Femur (tissue), 1 donor: Measurements from ENCODE around the gene MFSD1.

ENCODE experiments used
- DNase-seq: peaks from one replicate; pipeline ENCODE4 v3.0.0-alpha.2; 2017

MFSD1 gene, protein sequence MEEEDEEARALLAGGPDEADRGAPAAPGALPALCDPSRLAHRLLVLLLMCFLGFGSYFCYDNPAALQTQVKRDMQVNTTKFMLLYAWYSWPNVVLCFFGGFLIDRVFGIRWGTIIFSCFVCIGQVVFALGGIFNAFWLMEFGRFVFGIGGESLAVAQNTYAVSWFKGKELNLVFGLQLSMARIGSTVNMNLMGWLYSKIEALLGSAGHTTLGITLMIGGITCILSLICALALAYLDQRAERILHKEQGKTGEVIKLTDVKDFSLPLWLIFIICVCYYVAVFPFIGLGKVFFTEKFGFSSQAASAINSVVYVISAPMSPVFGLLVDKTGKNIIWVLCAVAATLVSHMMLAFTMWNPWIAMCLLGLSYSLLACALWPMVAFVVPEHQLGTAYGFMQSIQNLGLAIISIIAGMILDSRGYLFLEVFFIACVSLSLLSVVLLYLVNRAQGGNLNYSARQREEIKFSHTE

GRCh38 chr3:158801696-158802408 lies at the start of gene MFSD1:
TSS of gene MFSD1 (plus strand) at chr3:158802054. CDS start at chr3:158802153, 99 bp downstream.
- peak; percentile 96 for DNase-seq

DNA sequence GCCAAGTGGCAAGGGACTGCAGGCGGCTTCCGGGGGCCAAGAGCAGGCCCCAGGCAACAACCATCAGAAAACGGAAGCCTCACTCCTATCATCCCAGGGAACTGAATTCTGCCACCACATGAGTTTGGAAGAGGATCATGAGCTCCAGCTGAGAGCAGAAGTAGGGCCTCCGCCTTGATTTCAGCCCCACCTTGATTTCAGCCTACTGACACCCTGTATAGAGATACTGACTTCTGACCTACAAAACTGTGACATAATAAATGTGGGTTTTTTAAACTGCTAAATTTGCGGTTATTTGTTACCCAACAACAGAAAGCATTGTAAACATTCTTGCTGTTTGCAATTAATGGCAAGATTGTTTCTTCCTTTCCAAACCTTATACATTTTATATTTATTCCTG lies 48.0 kb upstream of the MFSD1 start:
- no peak for DNase-seq

DNA sequence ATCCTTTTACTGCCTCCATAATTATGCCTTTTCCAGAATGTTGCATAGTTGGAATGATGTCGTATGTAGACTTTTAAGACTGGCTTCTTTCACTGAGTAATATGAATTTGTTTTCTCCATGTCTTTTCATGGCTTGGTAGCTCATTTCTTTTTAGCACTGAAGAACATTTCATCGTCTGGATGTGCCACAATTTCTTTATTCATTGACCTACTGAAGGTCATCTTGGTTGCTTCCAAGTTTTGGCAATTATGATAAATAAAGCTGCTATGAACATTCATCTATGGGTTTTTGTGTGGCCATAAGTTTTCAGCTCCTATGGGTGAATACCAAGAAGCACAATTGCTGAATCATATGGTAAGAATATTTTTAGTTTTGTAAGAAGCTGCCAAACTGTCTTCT lies 46.4 kb upstream of the MFSD1 start:
- DNase-seq, result no peak

- no peak for DNase-seq
Measured at GRCh38 chr3:158761350-158761749, 40.5 kb upstream of the MFSD1 start.

DNA sequence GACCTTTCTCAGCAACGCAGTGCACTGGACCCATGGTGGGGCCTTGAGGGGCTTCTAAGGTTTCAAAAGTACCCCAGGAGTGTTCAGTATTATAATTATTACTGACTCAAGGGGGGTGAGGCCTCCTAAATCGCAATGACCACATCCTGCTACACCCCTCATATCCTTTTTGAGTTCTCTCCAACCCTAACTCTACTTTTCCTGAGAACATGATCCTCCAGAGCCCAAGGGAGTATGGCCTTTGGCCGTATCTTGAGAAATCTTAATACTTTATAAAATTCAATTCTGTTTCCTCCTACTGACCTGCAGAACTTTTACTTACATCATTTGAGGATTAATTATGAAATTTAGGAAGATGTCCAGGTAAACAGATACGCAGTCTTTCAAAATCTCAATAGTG lies 39.2 kb upstream of the MFSD1 start:
- no peak for DNase-seq

DNA sequence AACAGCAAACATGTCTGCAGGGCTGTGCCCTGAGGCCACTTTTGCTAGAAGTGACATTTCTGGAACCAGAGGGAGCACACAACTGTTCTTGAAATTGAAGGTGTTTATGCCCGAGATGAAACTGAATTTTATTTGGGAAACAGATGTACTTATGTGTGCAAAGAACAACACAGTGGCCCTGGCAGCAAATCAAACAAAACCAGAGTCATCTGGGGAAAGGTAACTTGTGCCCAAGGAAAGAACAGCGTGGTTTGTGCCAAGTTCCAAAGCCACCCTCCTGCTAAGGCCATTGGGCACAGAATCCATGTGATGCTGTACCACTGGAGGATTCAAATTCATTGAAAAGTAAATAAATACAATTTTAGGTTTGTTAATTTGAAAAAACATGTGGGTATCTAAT lies 38.4 kb upstream of the MFSD1 start:
- no peak for DNase-seq

- DNase-seq, result no peak
Measured at GRCh38 chr3:158765518-158766205, 36.2 kb upstream of the MFSD1 start.

DNA sequence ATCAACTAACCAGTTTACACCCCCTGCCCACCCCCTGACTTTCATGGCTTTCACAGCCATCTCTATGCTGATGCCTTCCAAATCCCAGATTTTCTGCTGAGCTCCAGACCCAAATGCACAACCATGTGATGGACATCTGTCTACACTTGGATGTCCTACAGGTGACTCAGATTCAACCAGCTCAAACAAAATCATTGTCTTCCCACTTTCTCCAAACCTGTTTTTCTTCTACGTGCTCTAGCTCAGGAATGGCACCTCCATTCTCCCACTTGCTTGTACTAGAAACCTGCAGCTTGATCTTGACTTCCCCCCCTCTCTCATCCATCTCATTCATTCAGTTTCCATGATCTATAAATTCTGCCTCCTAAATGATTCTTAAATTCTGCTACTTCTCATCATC lies 35.5 kb upstream of the MFSD1 start:
- no peak for DNase-seq

GRCh38 chr3:158768361-158768787 lies 33.5 kb upstream of the MFSD1 start:
- peak; percentile 88 for DNase-seq

DNA sequence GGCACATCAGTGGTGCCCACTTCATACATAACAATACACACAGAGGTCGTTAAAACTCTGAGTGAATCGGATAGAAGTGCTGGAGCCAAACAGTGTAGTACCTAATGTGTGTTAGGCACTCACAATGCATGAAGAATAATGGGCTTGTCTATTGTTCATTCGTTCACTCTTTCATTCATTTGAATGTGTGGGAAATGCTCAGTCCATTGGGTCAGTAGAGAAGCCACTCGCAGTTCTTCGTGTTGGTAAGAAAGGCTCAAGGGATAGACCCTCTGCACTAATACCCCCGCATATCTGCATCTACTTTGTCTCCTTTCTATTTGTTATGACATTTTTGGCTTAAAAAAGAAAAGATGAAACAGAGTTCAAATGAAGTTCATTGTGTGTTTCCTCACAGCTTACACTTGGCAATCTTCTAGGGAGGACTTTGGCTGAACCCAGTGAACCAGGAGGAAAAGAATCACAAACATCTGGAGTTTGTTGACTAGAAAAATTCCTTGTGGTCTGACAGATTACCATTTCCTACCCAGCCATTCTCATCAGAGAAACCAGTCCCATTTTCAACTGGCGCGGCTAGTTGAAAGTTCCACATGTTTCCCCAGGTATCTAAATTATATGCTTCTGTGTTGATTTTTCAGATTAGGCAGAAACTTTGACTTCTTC lies 32.8 kb upstream of the MFSD1 start:
- peak; percentile 83 for DNase-seq

DNA sequence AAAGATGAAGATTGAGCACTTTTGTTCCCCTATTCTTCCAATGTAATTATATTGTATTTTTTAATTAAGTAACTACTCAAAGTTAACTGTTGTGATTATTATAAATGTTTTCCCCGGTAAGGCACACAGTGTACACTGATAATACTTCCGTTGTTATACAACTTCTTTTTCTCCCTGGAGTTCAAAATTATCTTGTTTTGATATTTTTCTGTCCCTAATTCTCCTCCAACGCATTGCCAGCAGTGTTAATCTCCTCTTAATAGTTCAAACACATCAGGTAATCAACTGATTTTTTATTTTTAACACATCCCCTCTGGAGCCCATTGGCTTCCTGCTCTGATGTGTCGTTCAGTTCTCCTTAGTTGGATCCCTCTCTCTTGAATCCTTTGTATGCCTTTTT lies 32.3 kb upstream of the MFSD1 start:
- DNase-seq, result no peak

DNA sequence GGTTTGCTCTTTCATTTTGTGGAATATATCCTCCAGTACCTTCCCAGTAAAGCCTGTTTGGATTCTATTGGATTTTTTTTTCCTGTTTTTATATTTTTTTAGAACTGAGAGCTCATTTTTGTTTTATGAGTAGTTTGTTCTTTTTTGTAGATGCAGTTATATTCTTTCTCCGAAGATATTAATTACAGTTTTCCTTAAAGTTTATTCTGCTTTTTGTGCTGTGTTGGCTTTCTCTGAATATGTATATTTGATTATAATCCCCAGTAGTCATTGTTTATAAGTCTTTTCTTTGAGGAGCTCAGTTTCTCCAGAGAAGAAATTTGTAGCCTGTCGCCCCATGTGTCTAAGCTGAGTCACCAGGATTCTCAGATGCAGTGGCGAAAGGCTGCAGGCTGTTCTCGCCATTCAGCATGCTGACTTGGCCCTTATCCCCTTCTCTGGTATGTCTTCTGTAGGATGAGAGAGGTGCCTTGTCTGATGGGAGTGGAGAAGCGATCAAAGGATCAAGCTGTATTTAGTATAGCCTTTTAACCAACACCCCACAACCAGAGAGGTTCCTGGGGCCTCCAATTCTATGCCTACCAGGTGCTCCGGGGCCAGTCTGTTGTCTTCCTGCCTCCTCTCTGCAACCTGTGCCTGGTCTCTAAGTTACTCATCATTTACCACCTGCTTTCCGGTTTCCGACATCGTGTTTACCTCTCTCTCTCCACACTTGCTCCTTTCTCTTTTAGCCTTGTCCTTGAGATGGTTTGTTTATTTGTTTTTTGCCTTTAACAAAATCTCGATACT lies 31.7 kb upstream of the MFSD1 start:
- DNase-seq, result no peak

- DNase-seq, result no peak
Measured at GRCh38 chr3:158770741-158771350, 31.0 kb upstream of the MFSD1 start.

GRCh38 chr3:158771577-158771976 lies 30.3 kb upstream of the MFSD1 start:
- no peak for DNase-seq

GRCh38 chr3:158771982-158772381 lies 29.9 kb upstream of the MFSD1 start:
- DNase-seq, result no peak

DNA sequence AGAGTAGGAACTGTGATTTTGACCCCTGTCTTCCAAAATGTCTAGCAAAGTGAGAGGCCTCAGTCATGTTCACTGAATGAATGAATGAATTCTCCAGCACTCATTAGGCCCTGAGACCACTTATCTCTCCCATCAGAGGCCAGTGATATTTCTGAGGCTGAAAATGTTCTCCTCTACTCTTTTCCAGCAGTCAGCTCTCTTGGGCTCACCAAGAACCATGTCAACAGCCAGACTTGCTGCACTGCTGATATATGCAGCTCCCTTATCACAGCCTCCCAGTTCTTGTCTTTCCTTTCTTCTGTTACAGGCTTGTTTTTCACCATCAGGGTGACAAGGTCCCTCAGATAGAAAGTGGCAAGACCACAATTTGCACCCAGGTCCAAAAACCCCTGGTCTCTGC lies 28.7 kb upstream of the MFSD1 start:
- no peak for DNase-seq

- DNase-seq, result no peak
Measured at GRCh38 chr3:158773845-158774830, 27.7 kb upstream of the MFSD1 start.

GRCh38 chr3:158774965-158775364 lies 26.9 kb upstream of the MFSD1 start:
- DNase-seq, result no peak

DNA sequence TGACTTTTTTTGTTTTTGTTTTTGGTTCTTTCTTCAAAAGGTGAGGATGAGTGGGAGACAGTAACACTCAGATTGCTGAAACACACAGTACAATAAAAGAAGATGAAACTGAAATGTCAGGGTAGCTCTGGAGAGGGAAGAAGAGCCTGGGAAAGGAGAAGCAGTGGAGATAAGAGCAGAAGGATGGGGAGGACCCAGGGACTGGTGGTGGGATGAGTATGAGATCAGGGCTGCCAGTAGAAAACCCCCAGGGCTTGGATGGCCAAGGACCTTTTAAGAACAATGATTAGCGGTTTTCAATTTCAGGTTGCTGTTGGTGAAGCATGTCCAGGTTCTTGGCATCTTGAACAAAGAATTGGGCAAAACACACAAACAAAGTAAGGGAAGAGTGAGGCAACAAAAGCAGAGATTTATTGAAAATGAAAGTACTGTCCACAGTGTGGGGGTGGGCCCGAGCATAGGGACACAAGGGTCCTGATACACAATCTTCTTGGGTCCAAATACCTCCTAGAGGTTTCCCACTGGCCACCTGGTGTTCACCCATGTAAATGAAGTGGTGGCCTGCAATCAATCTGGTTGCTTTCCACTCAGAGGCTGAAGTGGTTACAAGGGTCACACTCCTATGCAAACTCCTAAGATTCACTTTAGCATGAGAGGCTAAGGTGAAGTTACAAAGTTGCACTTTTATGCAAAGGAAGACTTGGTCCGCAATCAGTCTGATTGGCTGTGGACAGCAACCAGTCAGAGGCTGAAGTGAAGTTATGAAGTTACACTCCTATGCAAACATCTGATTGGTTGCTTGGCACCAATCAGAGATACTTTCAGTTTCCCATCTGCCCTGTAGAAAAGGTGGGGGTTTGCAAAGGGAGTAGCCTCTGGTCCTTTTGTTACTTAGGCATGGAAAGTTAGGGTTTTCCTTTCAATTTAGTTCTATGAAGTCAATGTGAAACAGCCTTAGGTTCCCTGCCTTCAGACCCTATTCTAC lies 26.1 kb upstream of the MFSD1 start:
- no peak for DNase-seq
